Frontal cortex (tissue), 4 donors: ENCODE measurements around the gene FHOD3. TPM values are rescaled to one million over a fixed set of nuclear protein-coding genes. Genes with fewer than 3 reads are reported as not detected.
A peak's percentile ranks its signal among the peaks of the same experiment; 100 is the strongest.
"Not testable (repeated sequence)": the region's sequence is repeated elsewhere in the genome, so short reads cannot be mapped to it uniquely, and the experiment has no call there.

Source experiments
- DNase-seq, 2 donors: peaks; one replicate each; pipeline ENCODE4 v3.0.0; 2012; ENCODE audit warnings: low spot score in 2 of 2
- FAIRE-seq: peaks from 2 replicates; lab custom pipeline; 2012; peaks lifted over from hg19 to GRCh38; lab: Jason Lieb, UNC
- total RNA-seq: library from RNA; depleted of rRNA; stranded (reverse); fragments of >200 nt; gene quantifications from one replicate; pipeline ENCODE4 v1.2.3, GENCODE V29; 2014
- donor health status: control.
- donor health status: control.
- donor health status: control.

Gene FHOD3
- total RNA-seq, 1 donor from 2014 or later: 46.9 TPM

- no peak for DNase-seq
- no peak for FAIRE-seq
Observed at GRCh38 chr18:36737316-36737715, 439.8 kb downstream of the FHOD3 start.

- FAIRE-seq (no peak), DNase-seq (no peak)
Observed at GRCh38 chr18:36744261-36744876, 446.9 kb downstream of the FHOD3 start.

DNA sequence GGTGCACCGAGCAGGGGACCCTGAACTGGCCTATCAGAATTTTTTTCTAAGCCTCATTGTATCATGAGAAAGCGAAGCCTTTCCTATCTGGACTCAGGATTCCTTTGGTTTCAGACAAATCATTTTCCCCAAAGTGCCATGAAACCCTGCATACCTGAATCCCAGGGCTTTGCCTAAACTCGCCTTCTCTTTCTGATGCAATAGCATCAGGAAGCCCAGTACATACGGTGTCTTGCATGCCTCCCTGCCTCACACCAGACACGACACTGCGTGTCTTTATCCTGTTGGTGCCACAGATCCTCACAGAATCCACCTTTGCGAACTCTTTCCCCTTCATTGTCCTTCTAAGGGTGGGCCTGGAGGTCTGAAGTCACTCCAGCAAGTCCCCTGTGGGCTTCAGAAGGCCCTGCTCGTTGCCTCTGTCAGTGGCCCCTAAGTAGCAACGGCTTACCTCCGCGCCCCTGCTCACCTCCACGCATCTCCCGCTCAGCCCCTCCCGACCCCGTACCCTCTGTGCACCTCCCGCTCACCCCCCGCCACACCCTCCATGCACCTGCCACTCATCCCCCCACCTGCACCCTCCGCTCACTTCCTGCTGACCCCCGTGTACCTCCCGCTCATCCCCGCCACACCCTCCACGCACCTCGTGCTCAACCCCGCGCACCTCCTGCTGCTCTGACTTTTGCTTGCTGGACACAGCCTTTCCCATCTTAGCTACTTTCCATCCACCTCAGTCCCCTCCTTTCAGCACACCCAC is 447.9 kb downstream of the FHOD3 start:
- DNase-seq (no peak), FAIRE-seq (no peak)

DNA sequence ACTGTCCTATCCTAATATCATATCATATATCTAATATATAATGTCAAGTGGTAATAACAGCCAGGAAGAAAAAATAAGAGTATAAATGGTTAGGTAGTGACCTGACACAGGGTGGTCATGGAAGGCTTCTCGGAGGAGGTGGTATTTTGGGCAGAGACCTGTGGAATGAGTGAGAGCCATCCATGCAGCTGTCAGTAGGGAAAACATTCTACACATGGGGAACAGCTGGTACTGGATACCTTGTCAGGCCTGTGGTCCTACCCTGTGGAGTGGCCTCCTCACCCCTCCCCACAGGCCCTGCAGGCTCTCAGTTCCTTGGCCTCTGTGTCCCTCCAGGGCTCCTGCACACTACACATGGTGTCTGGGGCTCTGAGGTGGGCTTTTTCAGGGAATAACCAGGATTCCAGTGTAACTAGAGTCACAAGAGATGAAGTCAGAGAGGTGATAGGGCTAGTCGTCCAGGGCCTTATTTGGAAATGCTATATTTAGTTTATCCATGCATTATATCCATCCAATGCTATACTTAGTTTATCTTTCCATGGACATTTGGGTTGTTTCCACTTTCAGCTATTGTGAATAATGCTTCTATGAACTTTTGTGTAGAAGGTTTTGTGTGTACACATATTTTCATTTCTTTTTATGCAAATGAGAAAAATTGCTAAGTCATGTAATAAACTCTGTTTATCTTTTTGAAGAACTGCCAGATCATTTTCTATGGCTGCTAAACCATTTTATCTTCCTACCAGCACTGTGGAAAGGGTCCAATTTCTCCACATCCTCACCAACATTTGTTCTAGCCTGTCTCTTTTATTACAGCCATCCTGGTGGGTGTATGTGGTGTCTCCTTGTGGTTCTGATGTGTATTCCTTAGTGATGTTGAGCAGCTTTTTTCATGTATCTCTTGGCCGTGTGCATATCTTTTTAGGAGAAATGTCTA is 455.7 kb downstream of the FHOD3 start:
- DNase-seq (no peak), FAIRE-seq (no peak)

DNA sequence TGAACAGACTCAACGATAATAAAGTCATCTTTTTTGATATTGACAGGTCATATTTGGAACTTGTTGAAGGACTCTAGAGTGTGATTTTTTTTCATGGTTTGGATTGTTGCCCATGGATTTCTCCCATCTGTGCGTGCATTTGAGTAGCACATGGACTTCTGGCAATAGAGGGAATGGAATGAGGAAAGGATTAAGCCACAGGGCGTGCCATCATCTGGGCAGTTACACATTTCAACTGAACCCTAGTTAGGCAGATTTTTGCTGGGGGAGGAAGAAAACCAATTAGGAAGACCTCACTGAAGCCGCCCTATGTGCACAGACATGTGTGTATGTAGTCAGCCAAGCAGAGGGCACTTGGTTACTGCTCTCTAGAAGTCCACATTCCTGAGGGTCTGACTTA is 458.7 kb downstream of the FHOD3 start:
- DNase-seq: no peak
- FAIRE-seq: no peak

DNA sequence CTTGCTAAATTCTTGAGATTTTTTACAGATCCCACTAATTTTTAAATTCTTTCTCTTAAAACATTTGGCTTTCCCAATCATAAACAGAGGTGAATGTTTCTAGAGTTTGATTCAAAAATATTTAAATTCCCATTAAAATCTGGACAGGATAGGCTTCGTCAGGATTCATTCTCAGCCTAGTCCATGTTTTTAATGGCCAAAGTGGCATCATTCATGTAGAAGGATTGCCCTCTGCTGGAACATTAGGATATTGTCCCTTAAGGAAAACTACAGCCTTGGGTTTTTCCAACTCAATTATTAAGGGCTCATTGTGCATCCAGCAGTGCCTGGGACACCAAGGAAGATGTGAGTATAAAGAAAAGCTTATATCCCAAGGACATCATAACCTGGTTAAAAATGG is 459.6 kb downstream of the FHOD3 start:
- FAIRE-seq (peak; percentile 95), DNase-seq (peak; percentile 61 to 65)

DNA sequence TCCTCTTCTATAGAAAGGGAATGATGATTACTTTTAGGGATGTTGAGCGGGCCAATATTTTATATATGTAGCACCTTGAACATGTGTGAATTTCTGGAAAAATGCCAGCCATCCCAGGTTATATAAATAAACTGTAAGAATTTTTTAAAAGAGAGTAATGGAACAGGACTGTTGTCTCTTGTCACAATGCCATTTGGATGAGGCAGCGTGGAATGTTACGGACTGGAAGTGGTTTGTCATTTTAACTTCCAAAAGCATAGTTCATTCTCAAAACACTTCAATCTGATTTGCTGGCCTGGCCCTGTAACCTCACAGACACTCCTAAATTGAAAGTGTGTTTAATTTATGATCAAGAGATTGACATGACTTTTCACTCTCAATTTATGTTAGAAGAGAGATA is 460.5 kb downstream of the FHOD3 start:
- FAIRE-seq: no peak

GRCh38 chr18:36758623-36759022 is 461.1 kb downstream of the FHOD3 start:
- DNase-seq: no peak

More for the DNA sequence above, 460.5 kb downstream of the FHOD3 start:
- DNase-seq: no peak

DNA sequence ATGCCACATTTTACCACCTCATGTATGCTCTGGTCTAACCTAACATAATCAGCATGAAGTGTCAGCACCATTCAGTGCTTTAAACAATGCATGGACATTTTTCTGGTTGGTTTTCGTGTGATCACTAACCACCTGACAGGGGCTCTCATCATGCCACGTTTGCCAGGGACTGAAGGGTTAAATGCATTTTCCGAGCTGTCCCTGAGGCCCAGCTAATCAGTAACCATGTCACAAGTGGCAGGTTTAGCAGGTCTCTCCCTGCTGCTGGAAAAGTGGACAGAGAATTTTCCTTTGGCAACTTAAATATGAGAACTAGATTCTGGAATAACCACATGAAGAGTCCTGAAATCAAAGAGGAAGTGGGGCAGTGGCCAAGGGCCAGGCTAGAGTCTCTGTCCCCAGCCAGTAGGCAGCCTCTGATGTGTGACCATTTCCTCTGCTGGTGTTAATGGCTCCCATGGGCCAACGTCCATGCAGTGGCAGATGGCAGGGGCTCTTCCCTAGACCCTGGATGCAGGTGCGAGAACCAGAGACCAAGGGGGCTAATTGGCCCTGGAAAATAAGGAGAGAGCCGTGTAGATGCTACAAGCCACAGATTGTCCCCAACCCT is 461.8 kb downstream of the FHOD3 start:
- FAIRE-seq: no peak
- no peak for DNase-seq

More at GRCh38 chr18:36758623-36759022, 461.1 kb downstream of the FHOD3 start:
- no peak for FAIRE-seq

DNA sequence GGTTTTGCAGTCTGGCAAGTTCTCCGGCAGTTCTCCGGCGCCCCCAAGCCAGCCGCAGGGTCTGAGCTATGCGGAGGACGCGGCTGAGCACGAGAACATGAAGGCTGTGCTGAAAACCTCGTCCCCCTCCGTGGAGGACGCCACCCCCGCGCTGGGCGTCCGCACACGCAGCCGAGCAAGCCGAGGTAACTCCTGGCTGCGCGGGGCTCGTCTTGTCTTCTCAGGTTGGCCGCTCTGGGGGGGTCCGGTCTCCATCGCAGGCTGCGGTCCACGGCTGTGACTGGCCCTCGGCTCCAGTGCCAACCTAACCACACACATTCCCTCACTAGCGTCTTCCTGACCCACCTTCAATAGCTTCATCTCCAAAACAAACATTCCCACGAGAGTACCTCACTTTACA is 463.1 kb downstream of the FHOD3 start:
- FAIRE-seq (no peak), DNase-seq (no peak)

- FAIRE-seq: no peak
- no peak for DNase-seq
Observed at GRCh38 chr18:36761186-36761698, 463.7 kb downstream of the FHOD3 start.

- FAIRE-seq: no peak
- DNase-seq: no peak
Observed at GRCh38 chr18:36762074-36762473, 464.6 kb downstream of the FHOD3 start.

- DNase-seq, FAIRE-seq: not testable (repeated sequence)
Observed at GRCh38 chr18:36762965-36763364, 465.5 kb downstream of the FHOD3 start.

DNA sequence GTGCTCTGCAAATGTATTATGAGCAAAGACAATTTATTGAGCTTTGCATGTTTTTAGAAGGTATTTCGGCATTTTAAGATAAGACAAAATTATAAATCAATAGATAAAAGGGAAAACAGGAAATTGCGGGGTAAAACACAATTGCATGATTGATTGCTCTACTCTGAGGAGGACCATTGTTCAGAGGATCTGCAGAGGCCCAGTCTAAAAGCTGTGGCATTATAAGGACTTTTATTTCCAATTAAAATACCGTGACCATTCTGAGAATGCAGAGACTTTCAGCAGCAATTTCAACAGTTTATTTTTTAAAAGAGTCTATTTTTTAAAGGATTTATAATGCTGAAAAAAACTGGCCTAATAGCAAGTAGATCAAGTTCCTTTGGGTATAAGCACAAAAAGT is 469.3 kb downstream of the FHOD3 start:
- FAIRE-seq (no peak), DNase-seq (no peak)

GRCh38 chr18:36769172-36769571 is 471.7 kb downstream of the FHOD3 start:
- FAIRE-seq: no peak
- no peak for DNase-seq

DNA sequence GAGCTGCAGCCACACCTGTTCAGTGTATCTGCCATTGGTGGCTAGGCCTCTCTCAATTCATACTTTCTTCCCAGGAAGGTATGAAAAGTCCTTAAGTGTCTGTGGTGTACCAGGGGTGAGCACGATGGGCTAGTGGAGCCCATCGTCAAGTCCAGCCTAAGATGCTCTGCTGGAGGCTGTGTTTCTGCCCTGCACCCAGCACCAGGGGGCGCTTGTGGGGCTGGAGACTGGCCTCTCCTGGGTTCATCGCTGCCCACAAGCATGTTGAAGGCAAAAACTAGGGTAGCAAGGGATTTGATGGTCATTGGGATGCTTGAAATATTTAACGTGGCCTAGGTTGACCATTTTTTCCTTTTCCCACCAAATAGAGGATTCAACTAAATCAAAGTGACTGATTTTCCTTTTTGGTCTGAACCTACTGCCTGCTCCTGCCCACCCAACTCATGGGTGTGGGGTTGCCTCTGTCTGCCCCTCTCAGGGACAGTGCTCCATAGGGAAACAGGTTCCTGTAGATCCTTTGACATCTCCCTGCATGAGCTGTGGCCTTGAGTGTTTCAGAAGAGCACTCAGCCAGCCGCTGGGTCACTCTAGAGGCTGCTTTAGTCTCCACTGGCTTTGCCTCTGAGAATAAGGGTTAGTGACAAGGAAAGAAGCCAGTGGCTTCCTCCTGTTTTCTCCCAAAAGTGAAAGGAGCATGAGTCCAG is 472.2 kb downstream of the FHOD3 start:
- DNase-seq (no peak), FAIRE-seq (no peak)

- FAIRE-seq: no peak
Observed at GRCh38 chr18:36770315-36770946, 472.9 kb downstream of the FHOD3 start.

DNA sequence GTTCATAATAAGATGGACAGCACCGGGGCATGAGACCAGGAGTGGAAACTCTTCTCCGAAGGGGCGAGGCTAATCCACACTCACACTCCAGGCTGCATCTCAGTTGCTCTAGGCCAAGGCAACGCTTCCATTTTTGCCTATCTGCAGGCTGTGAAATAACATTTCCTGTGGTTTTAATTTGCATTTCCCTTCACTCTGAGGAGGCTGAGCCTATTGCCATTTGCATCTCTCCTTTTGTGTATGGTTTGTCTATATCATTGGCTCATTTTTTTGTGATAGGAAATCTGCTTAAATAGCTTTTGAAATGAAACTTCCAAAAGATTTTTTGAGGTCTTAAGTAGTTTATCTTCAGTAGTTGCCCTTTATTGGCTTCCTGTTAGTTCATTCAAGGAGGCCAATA is 473.7 kb downstream of the FHOD3 start:
- FAIRE-seq: no peak
- DNase-seq: no peak

More at GRCh38 chr18:36770315-36770946, 472.9 kb downstream of the FHOD3 start:
- no peak for DNase-seq

- FAIRE-seq (no peak), DNase-seq (no peak)
Observed at GRCh38 chr18:36772241-36772723, 474.8 kb downstream of the FHOD3 start.
